ENCODE measurements around the gene ALAD.
"Not testable (repeated sequence)": the region's sequence is repeated elsewhere in the genome, so short reads cannot be mapped to it uniquely, and the experiment has no call there.

The ALAD gene

GRCh38 chr9:113397203-113397631, 3.9 kb downstream of the ALAD start:
- no peak for DNase-seq

DNA sequence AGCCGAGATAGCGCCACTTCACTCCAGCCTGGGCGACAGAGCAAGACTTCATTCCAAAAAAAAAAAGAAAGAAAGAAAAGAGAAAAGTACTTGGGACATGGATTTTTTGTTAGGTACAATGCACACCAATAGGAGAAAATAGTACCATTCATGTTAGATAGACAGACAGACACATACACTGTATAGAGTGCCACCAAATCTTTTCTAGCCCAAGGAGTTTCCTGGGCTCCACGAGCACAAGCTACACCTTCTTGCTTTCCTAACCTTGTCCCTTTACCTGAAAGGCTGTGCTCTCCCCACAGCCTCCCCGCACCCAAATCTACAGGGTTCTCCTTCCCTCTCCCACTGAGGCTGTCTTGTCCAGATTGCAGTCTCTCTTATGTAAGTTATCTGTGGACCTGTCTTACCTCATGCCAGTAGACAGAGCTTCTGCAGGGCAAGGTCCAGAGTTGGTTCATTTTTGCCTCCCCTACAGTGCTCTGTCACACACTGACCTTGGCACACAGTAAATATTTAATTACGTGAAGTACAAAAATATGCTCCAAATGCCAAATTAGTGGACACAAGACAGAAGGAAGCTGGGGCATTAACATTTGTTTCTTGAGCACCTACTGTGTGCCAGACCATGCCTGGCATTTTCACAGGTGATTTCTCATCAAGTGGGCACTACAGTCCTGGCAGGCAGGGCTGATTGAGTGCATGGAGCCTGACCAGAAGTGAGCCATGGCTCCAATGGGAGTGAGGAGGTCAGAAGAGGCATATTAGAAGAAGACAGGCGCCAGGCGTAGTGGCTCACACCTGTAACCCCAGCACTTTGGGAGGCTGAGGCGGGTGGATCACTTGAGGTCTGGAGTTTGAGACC, 5.9 kb downstream of the ALAD start:
- no peak for DNase-seq

GRCh38 chr9:113393281-113393680, 7.8 kb downstream of the ALAD start:
- DNase-seq, result no peak

GRCh38 chr9:113391917-113392316, 9.2 kb downstream of the ALAD start:
- DNase-seq, result no peak

DNA sequence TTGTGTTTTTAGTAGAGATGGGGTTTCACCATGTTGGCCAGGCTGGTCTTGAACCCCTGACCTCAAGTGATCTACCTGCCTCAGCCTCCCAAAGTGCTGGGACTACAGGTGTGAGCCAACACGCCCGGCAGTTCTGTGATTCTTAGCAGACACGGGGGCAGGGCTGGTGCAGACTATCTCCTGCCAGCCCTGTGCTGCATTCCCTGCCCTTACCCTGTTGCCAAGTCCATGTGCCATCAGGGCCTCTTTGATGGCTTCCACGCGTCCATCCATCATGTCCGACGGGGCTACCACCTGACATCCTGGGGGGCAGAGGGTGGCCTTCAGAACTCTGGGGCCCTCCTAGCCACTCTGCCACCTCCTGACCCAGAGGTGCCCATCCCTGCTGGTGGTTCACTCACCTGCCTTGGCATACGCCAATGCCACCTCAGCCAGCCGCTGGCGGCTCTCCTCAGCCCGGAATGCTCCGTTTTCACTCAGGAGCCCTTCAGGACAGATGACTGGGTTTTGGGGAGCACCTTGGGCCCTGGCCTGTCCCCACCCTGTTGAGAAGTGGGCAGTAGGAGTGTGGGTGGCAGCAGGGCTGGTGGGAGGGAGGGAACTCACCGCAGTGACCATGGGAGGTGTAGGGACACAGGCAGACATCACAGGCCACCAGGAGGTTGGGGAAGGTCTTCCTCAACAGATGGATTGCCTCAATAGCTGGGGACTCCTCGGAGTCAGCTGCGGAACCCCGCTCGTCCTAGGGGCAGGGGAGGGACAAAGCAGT, 10.7 kb downstream of the ALAD start:
- no peak for DNase-seq

DNA sequence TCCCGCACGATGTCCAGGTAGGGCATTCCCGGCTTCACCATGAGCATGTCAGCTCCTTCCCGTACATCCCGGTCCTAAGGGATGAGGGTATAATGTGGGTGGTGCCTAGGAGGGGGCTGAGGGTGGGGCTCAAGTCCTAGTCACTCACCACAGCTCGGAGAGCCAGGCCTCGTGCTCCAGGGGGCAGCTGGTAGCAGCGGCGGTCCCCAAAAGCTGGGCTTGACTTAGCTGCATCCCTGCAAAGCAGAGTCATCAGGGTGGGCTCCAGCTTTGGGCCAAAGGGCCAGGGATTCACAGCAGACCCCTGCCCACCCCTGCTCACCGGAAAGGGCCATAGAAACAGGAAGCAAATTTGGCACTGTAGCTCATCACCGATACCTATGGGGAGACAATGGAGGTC, 11.6 kb downstream of the ALAD start:
- no peak for DNase-seq

GRCh38 chr9:113388833-113389232, 12.3 kb downstream of the ALAD start:
- no peak for DNase-seq

DNA sequence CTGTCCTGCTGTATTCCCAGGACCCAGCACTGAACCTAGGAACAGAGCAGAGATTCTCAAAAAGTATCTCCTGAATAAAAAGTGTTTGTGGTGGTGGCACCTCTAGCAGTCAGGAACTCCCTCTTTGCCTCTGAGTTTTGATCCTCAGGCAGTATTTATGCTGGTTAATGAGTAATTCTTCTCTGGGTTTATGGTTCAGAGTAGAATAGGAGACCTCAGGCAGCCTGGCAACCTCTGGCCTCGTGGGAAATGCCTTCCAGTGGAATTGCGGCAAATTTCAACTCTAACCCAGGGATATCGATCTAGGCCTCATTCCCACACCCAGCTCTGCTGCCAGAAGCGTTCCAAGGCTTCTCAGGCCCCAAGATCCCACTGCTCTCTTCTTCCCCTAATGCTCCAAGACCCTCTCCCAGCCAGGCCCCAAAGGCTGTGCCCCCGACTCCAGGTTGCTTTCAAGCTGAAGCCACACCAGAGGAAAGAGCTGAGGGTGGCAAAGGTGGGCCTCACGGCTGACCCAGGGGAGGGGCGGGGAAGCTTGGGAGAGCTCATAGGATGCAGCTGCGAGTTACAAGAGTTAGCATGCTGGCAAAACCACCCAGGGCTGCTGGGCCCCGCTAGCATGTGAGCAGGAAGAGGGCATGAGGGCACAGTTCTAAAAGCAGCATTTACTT, 13.4 kb downstream of the ALAD start:
- no peak for DNase-seq

- no peak for DNase-seq
Measured at GRCh38 chr9:113386571-113387393, 14.3 kb downstream of the ALAD start.

DNA sequence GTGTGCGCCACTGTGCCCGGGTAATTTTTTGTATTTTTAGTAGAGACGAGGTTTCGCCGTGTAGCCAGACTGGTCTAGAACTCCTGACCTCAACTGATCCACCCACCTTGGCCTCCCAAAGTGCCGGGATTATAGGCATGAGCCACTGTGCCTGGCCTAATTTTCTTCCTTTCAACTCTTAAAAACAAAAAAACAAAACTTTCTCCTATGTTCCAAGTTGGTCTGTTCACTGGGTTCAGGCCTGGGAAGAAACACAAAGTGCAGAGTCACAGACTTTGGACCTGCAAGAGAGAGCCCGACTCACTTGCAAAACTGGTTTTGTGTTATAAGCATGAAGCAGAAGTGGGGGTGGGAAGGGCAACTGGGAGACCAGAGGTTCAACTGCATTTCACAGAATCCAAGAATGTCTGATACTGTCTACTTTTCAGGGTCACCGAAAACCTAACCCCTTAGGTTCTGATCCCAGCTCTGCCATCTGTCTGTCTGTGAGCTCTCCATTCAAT, 19.1 kb downstream of the ALAD start:
- DNase-seq, result no peak

DNA sequence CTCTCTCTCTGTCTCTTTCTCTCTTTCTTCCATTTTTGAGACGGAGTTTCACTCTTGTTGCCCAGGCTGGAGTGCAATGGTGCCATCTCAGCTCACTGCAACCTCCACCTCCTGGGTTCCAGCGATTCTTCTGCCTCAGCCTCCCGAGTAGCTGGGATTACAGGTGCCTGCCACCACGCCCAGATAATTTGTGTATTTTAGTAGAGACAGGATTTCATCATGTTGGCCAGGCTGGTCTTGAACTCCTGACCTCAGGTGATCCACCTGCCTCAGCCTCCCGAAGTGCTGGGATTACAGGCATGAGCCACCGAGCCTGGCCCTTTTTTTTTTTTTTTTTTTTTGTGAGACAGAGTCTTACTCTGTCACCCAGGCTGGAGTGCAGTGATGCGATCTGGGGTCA, 19.6 kb downstream of the ALAD start:
- DNase-seq, result not testable (repeated sequence)

GRCh38 chr9:113380869-113381378, 20.2 kb downstream of the ALAD start:
- DNase-seq, result no peak

DNA sequence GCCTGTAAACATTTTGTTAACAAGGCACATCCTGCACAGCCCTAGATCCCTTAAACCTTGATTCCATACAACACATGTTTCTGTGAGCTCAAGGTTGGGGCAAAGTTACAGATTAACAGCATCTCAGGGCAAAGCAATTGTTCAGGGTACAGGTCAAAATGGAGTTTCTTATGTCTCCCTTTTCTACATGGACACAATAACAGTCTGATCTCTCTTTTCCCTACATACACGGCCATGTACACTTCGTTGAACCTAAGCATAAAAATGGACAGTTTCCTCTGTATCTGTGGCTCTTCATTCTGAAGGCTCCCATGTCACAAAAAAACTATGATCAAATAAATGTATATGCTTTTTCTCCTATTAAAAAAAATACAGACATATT, 21.3 kb downstream of the ALAD start:
- DNase-seq, result not testable (repeated sequence)

DNA sequence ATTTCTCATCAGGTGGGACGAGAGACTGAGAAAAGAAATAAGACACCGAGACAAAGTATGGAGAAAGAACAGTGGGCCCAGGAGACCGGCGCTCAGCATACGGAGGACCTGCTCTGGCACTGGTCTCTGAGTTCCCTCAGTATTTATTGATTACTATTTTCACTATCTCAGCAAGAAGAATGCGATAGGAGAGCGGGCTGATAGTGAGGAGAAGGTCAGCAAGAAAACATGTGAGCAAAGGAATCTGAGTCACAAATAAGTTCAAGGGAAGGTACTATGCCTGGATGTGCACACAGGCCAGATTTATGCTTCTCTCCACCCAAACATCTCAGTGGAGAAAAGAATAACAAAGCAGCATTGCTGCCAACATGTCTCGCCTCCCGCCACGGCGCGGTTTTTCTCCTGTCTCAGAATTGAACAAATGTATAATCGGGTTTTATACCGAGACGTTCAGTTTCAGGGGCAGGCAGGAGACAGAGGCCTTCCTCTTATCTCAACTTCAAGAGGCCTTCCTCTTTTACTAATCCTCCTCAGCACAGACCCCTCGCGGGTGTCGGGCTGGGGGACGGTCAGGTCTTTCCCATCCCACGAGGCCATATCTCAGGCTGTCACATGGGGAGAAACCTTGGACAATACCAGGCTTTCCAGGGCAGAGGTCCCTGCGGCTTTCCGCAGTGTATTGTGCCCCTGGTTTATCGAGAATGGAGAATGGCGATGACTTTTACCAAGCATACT, 21.8 kb downstream of the ALAD start:
- not testable (repeated sequence) for DNase-seq

DNA sequence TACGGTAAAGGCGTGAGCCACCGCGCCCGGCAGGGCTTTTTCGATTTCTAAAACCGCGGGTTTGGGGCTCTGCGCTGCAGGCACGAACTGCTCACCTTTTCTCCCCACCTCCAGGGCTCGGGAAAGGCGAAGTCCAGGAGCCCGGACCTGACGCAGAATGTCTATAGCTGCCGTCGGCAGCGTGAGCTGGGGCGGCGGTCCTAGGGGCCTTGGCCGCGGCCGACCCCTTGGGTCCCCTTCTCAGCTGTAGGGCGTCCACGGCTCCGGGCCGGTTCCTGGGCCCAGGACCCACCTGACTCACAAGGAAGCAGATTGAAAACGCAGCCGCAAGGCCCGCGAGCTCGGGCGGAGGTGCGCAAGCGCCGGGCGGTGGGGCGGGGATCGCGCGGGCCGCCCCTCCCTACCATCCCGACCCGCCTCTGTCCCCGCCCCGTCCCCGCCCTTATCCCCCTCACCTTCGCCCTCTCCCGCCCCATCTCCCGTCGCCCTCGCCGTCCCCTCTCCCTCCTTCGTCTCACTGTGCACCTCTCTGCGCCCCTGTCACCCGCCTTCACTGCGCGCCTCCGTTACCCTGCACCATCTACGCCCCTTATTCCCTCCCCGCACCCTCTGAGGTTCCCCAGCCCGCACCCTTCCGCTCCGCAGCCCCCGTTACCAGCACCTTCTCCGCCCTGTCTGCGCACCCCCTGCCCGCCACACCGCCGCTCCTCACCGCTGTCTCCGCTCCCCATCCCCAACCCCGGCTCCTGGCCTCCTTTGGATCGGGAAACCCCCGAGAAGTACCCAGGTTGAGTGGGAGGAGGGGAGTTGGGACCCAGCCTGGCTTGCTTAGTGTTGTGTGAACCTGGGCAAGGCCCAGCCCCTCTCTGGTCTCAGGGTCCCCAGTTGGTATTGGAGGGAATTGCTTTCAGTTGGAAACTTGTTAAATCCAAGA, 24.2 kb downstream of the ALAD start, which contains the start of gene HDHD3:
Gene HDHD3, minus strand, starts transcription at position 353 of the 934 bp plus-strand sequence. CDS start 2,632 bp downstream, outside the sequence.
- peak; percentile 58 for DNase-seq

- DNase-seq, result no peak
Measured at GRCh38 chr9:113375057-113376023, 25.7 kb downstream of the ALAD start.

- DNase-seq, result no peak
Measured at GRCh38 chr9:113373676-113374392, 27.2 kb downstream of the ALAD start.

DNA sequence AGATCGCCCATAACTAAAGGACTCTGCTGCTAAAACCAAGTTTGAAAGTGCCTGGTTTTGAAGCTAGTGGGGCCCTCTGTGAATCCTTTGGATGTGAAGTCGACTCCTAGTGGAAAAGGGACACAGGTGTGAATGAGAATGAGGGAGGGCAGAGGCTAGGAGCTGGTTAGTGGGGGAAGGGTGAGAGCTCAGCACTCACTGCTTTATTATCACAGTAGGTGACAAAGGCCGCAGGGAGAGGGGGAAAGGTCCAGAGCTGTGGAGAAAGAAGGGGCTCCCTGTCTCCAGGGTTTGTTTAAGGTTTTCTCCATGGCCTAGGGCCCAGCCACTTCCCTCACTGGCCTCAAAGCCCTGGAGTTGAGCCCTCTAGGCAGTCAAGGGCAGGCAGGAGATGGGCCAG, 27.8 kb downstream of the ALAD start:
- no peak for DNase-seq
